ENCODE results near the gene IFITM2.

DNA sequence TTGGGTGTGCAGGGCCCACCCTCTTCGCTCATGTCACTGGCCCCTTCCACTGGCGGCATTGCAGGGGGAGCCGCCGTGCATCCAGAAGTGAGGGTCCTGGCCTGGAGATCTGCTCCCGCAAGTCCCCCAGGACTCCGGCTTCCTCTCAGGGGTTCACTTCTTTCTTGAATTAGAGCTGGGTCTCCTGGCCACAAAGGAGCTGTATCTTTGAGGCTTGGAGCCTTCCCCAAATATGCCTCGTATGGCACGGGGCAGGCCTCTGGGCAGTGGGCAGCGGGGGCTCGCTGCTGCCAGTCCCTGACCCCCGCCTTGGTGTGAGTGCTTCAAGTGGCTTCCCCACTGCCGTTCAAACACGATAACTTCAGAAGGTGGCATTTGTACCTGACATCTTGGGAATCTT lies 20.4 kb downstream of the IFITM2 start:
- TF ChIP-seq, protein P1, sequence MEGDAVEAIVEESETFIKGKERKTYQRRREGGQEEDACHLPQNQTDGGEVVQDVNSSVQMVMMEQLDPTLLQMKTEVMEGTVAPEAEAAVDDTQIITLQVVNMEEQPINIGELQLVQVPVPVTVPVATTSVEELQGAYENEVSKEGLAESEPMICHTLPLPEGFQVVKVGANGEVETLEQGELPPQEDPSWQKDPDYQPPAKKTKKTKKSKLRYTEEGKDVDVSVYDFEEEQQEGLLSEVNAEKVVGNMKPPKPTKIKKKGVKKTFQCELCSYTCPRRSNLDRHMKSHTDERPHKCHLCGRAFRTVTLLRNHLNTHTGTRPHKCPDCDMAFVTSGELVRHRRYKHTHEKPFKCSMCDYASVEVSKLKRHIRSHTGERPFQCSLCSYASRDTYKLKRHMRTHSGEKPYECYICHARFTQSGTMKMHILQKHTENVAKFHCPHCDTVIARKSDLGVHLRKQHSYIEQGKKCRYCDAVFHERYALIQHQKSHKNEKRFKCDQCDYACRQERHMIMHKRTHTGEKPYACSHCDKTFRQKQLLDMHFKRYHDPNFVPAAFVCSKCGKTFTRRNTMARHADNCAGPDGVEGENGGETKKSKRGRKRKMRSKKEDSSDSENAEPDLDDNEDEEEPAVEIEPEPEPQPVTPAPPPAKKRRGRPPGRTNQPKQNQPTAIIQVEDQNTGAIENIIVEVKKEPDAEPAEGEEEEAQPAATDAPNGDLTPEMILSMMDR (conservative IDR thresholded peaks at IDR 0.05): no peak
- TF ChIP-seq ZFX (IDR thresholded peaks at IDR 0.05): no peak

Data from C4-2B (cell line).